GM18517 (cell line): Measurements from ENCODE around the gene TIMM17B.

Experiments used
- ATAC-seq: cut with Tn5 transposase; IDR thresholded peaks from one replicate; pipeline ENCODE4 v1.9.1; 2021; ENCODE audit warnings: mild to moderate bottlenecking, moderate library complexity; ENCODE audit not compliant: unreplicated experiment

TIMM17B gene

GRCh38 chrX:48897625-48898306 lies at the start of gene TIMM17B, which contains the start of gene PQBP1:
Gene TIMM17B (minus strand): TSS chrX:48897768. CDS start chrX:48897749, 19 bp downstream.
Gene PQBP1 (plus strand): TSS chrX:48897930. CDS start chrX:48898510, 580 bp downstream.
- peak; percentile 80 for ATAC-seq

GRCh38 chrX:48945517-48946348 lies 48.2 kb upstream of the TIMM17B start:
- peak; percentile 56 for ATAC-seq

GRCh38 chrX:48942895-48943294 lies 45.3 kb upstream of the TIMM17B start:
- ATAC-seq, result no peak

GRCh38 chrX:48940404-48940955 lies 42.9 kb upstream of the TIMM17B start:
- ATAC-seq, result no peak

- no peak for ATAC-seq
These were observed 42.1 kb upstream of the TIMM17B start for GRCh38 chrX:48939524-48940228.

- peak; percentile 59 for ATAC-seq
These were observed 41.3 kb upstream of the TIMM17B start for GRCh38 chrX:48938721-48939425.

GRCh38 chrX:48937054-48937907 lies 39.7 kb upstream of the TIMM17B start:
- ATAC-seq, result peak; percentile 56

- ATAC-seq, result no peak
These were observed 39.0 kb upstream of the TIMM17B start for GRCh38 chrX:48936429-48937053.

- no peak for ATAC-seq
These were observed 37.7 kb upstream of the TIMM17B start for GRCh38 chrX:48935301-48935670.

- no peak for ATAC-seq
These were observed 37.2 kb upstream of the TIMM17B start for GRCh38 chrX:48934581-48935300.

- peak; percentile 38 for ATAC-seq
These were observed 36.2 kb upstream of the TIMM17B start for GRCh38 chrX:48933757-48934156.

- ATAC-seq, result no peak
These were observed 30.3 kb upstream of the TIMM17B start for GRCh38 chrX:48927736-48928382.

- ATAC-seq, result no peak
These were observed 29.6 kb upstream of the TIMM17B start for GRCh38 chrX:48927123-48927522.

GRCh38 chrX:48924270-48924669 lies 26.7 kb upstream of the TIMM17B start:
- no peak for ATAC-seq

GRCh38 chrX:48923771-48924170 lies 26.2 kb upstream of the TIMM17B start:
- ATAC-seq, result no peak

GRCh38 chrX:48920718-48921104 lies 23.1 kb upstream of the TIMM17B start:
- no peak for ATAC-seq

GRCh38 chrX:48919947-48920717 lies 22.6 kb upstream of the TIMM17B start:
- ATAC-seq, result no peak
